ENCODE results near the gene DUSP28. TPM values are rescaled to one million over a fixed set of nuclear protein-coding genes. Genes with fewer than 3 reads are reported as not detected.

Gene DUSP28
- total RNA-seq, 1 experiment from 2014 or later, result 10.9 TPM

DNA sequence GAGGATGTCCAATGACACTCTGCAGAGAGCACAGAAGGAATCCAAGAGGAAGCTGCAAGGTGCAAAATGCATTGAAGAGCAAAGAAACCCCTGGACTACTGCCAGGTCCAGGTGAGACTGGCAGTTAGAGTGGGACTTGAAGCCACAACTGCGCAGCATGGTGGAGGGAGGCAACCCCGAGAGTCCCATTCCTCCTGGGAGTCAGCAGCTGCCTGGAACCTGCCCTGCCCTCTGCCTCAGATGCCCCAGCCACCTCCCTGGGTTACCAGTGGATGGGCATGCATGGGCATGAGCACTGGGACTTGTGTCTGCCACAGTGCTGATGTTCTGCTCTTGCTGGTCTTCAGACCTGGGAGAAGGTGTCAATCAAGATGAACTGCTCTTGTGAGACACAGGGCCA is 45.5 kb upstream of the DUSP28 start:
- Histone ChIP-seq H2AFZ (no peak overlapping the region), H4K20me1 (ENCODE audit: insufficient read depth) (peaks cover 21% of the 10 kb centered on the region), H3K27ac (no peak overlapping the region), H3K4me3 (no peak overlapping the region), H3K9me2 (ENCODE audit: insufficient read depth) (no peaks in the 10 kb centered on the region), H3K4me1 (replicated peaks; ENCODE audit: insufficient read depth) (no peaks in the 10 kb centered on the region), H3K4me2 (no peak overlapping the region), H3K9me3 (ENCODE audit: insufficient read depth, low read depth) (no peaks in the 10 kb centered on the region), H3K79me2 (ENCODE audit: low read depth) (no peaks in the 10 kb centered on the region), H3K27me3 (ENCODE audit: insufficient read depth, low read depth) (no peaks in the 10 kb centered on the region), H3F3A (ENCODE audit: insufficient read depth, low read depth) (peaks cover 19% of the 10 kb centered on the region; the same call in 1 of the 2 replicates), H3K36me3 (ENCODE audit: low read depth) (peaks cover 16% of the 10 kb centered on the region; the same call in 1 of the 2 replicates)
- intact Hi-C loops (cut with micrococcal nuclease; ENCODE audit: unreplicated experiment), result loop anchor here (5.0 to 10.0 kb wide), 2 partner anchors 53 to 190 kb away; partner anchors contain the start of gene RNPEPL1
- ChIA-PET CTCF (interaction anchor here (0.7 to 1.5 kb wide), 7 partner anchors 52 to 382 kb away, joined by 3 to 24 read pairs (median 12); partner anchors contain the start of gene CAPN10), POLR2A (ENCODE audit: unreplicated experiment) (interaction anchor here (0.6 kb wide), 1 partner anchor 196 kb away, joined by 3 read pairs; no protein-coding TSS in a partner anchor)
- no peak for TF ChIP-seq EZH2 (IDR thresholded peaks at IDR 0.05; ENCODE audit: low read depth)
- TF ChIP-seq, protein P1, sequence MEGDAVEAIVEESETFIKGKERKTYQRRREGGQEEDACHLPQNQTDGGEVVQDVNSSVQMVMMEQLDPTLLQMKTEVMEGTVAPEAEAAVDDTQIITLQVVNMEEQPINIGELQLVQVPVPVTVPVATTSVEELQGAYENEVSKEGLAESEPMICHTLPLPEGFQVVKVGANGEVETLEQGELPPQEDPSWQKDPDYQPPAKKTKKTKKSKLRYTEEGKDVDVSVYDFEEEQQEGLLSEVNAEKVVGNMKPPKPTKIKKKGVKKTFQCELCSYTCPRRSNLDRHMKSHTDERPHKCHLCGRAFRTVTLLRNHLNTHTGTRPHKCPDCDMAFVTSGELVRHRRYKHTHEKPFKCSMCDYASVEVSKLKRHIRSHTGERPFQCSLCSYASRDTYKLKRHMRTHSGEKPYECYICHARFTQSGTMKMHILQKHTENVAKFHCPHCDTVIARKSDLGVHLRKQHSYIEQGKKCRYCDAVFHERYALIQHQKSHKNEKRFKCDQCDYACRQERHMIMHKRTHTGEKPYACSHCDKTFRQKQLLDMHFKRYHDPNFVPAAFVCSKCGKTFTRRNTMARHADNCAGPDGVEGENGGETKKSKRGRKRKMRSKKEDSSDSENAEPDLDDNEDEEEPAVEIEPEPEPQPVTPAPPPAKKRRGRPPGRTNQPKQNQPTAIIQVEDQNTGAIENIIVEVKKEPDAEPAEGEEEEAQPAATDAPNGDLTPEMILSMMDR (conservative IDR thresholded peaks at IDR 0.05), result no peak
- DNase-seq, result no peak
- no TSS peak for BruUV-seq (replicated peaks)

- Histone ChIP-seq H3K4me1 (replicated peaks; ENCODE audit: insufficient read depth) (no peaks in the 10 kb centered on the region), H3K4me3 (no peak overlapping the region), H3K27ac (no peak overlapping the region), H4K20me1 (ENCODE audit: insufficient read depth) (peaks cover 27% of the 10 kb centered on the region), H3K9me2 (ENCODE audit: insufficient read depth) (no peaks in the 10 kb centered on the region), H3K4me2 (no peak overlapping the region), H3K79me2 (ENCODE audit: low read depth) (no peaks in the 10 kb centered on the region), H3K9me3 (ENCODE audit: insufficient read depth, low read depth) (no peaks in the 10 kb centered on the region), H2AFZ (no peak overlapping the region), H3F3A (ENCODE audit: insufficient read depth, low read depth) (peaks cover 19% of the 10 kb centered on the region; the same call in 1 of the 2 replicates), H3K36me3 (ENCODE audit: low read depth) (0 out of 2 replicates have a peak, but pooled peaks cover 14% of the 10 kb centered on the region), H3K27me3 (ENCODE audit: insufficient read depth, low read depth) (no peaks in the 10 kb centered on the region)
- no TSS peak for BruUV-seq (replicated peaks)
- TF ChIP-seq, protein P1 (conservative IDR thresholded peaks at IDR 0.05), result no peak
- TF ChIP-seq EZH2 (IDR thresholded peaks at IDR 0.05; ENCODE audit: low read depth), result no peak
- intact Hi-C loops (cut with micrococcal nuclease; ENCODE audit: unreplicated experiment), result loop anchor here (10.0 kb wide), 1 partner anchor 187 kb away; no protein-coding TSS in a partner anchor
- POLR2A ChIA-PET (ENCODE audit: unreplicated experiment), result no interaction called here
- CTCF ChIA-PET, result no interaction called here
- DNase-seq, result no peak
These were observed 42.8 kb upstream of the DUSP28 start for GRCh38 chr2:240517342-240517741.

DNA sequence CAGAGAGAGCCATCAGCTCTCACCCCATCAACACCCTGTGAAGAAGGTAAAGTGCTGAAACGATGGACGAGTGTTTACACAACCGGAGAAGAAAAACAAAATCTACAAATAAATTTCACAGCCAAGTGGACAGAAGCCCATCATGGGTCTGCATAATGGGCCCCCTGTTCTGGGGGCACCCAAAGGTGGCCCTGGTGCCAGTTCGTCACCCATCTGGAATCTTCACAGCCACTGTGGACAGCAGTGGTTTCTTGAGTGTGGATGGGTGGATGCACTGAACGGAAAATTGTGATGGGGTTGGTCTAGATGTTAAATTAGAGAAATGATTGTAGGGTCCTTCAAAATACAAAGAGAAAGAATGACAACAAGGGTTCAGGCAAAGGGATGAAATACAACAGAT is 41.2 kb upstream of the DUSP28 start:
- no peaks in the 10 kb centered on the region for H3K79me2 ChIP-seq (ENCODE audit: low read depth)
- H3K27me3 ChIP-seq (ENCODE audit: insufficient read depth, low read depth), result no peaks in the 10 kb centered on the region
- ChIA-PET CTCF (no interaction called here), POLR2A (ENCODE audit: unreplicated experiment) (no interaction called here)
- no peaks in the 10 kb centered on the region for H3K9me3 ChIP-seq (ENCODE audit: insufficient read depth, low read depth)
- H3K9me2 ChIP-seq (ENCODE audit: insufficient read depth), result no peaks in the 10 kb centered on the region
- peaks cover 29% of the 10 kb centered on the region; the same call in 1 of the 2 replicates for H3K36me3 ChIP-seq (ENCODE audit: low read depth)
- H2AFZ ChIP-seq, result no peak overlapping the region
- TF ChIP-seq, protein P1 (conservative IDR thresholded peaks at IDR 0.05), result no peak
- TF ChIP-seq EZH2 (IDR thresholded peaks at IDR 0.05; ENCODE audit: low read depth), result no peak
- H3K4me1 ChIP-seq (replicated peaks; ENCODE audit: insufficient read depth), result no peaks in the 10 kb centered on the region
- intact Hi-C loops (cut with micrococcal nuclease; ENCODE audit: unreplicated experiment), result loop anchor here (10.0 kb wide), 1 partner anchor 186 kb away; no protein-coding TSS in a partner anchor
- BruUV-seq (replicated peaks), result no TSS peak
- no peak overlapping the region for H3K4me2 ChIP-seq
- H4K20me1 ChIP-seq (ENCODE audit: insufficient read depth), result peaks cover 17% of the 10 kb centered on the region
- no peak overlapping the region for H3K27ac ChIP-seq
- DNase-seq, result no peak
- peaks cover 18% of the 10 kb centered on the region; the same call in 1 of the 2 replicates for H3F3A ChIP-seq (ENCODE audit: insufficient read depth, low read depth)
- H3K4me3 ChIP-seq, result no peak overlapping the region
